ENCODE data around the gene PIGQ.

The PIGQ gene

GRCh38 chr16:619476-620100 is 49.8 kb downstream of the PIGQ start:
- Histone ChIP-seq H3K36me3 (ENCODE audit: control insufficient read depth, insufficient read depth, low read length) (no peaks in the 10 kb centered on the region), H3K4me1 (ENCODE audit: control insufficient read depth, insufficient read depth, low read length) (peaks cover 23% of the 10 kb centered on the region), H3K9me3 (ENCODE audit: control insufficient read depth, low read length) (no peaks in the 10 kb centered on the region), H3K27me3 (ENCODE audit: control insufficient read depth, insufficient read depth, low read length) (no peaks in the 10 kb centered on the region), H3K4me3 (ENCODE audit: low read length) (no peak overlapping the region), H3K9ac (ENCODE audit: low read length) (no peak overlapping the region)

GRCh38 chr16:620700-621525 is 51.1 kb downstream of the PIGQ start:
- Histone ChIP-seq H3K9me3 (ENCODE audit: control insufficient read depth, low read length) (no peaks in the 10 kb centered on the region), H3K27me3 (ENCODE audit: control insufficient read depth, insufficient read depth, low read length) (no peaks in the 10 kb centered on the region), H3K9ac (ENCODE audit: low read length) (no peak overlapping the region), H3K4me1 (ENCODE audit: control insufficient read depth, insufficient read depth, low read length) (peaks cover 23% of the 10 kb centered on the region), H3K36me3 (ENCODE audit: control insufficient read depth, insufficient read depth, low read length) (peaks cover 3% of the 10 kb centered on the region), H3K4me3 (ENCODE audit: low read length) (no peak overlapping the region)

GRCh38 chr16:621526-622105 is 51.8 kb downstream of the PIGQ start:
- Histone ChIP-seq H3K36me3 (ENCODE audit: control insufficient read depth, insufficient read depth, low read length) (peaks cover 10% of the 10 kb centered on the region), H3K27me3 (ENCODE audit: control insufficient read depth, insufficient read depth, low read length) (no peaks in the 10 kb centered on the region), H3K9ac (ENCODE audit: low read length) (no peak overlapping the region), H3K4me3 (ENCODE audit: low read length) (no peak overlapping the region), H3K4me1 (ENCODE audit: control insufficient read depth, insufficient read depth, low read length) (peaks cover 19% of the 10 kb centered on the region), H3K9me3 (ENCODE audit: control insufficient read depth, low read length) (no peaks in the 10 kb centered on the region)

- Histone ChIP-seq H3K9ac (ENCODE audit: low read length) (no peak overlapping the region), H3K27me3 (ENCODE audit: control insufficient read depth, insufficient read depth, low read length) (no peaks in the 10 kb centered on the region), H3K4me3 (ENCODE audit: low read length) (no peak overlapping the region), H3K9me3 (ENCODE audit: control insufficient read depth, low read length) (no peaks in the 10 kb centered on the region), H3K4me1 (ENCODE audit: control insufficient read depth, insufficient read depth, low read length) (peaks cover 20% of the 10 kb centered on the region), H3K36me3 (ENCODE audit: control insufficient read depth, insufficient read depth, low read length) (peaks cover 10% of the 10 kb centered on the region)
Observed at GRCh38 chr16:622920-623280, 53.1 kb downstream of the PIGQ start.

- Histone ChIP-seq H3K4me1 (ENCODE audit: control insufficient read depth, insufficient read depth, low read length) (peaks cover 20% of the 10 kb centered on the region), H3K4me3 (ENCODE audit: low read length) (no peak overlapping the region), H3K36me3 (ENCODE audit: control insufficient read depth, insufficient read depth, low read length) (peaks cover 10% of the 10 kb centered on the region), H3K9ac (ENCODE audit: low read length) (no peak overlapping the region), H3K27me3 (ENCODE audit: control insufficient read depth, insufficient read depth, low read length) (no peaks in the 10 kb centered on the region), H3K9me3 (ENCODE audit: control insufficient read depth, low read length) (no peaks in the 10 kb centered on the region)
Observed at GRCh38 chr16:624526-625070, 54.8 kb downstream of the PIGQ start.

- Histone ChIP-seq H3K27me3 (ENCODE audit: control insufficient read depth, insufficient read depth, low read length) (no peaks in the 10 kb centered on the region), H3K36me3 (ENCODE audit: control insufficient read depth, insufficient read depth, low read length) (peaks cover 10% of the 10 kb centered on the region), H3K4me3 (ENCODE audit: low read length) (no peak overlapping the region), H3K9me3 (ENCODE audit: control insufficient read depth, low read length) (no peaks in the 10 kb centered on the region), H3K4me1 (ENCODE audit: control insufficient read depth, insufficient read depth, low read length) (peaks cover 25% of the 10 kb centered on the region), H3K9ac (ENCODE audit: low read length) (no peak overlapping the region)
Observed at GRCh38 chr16:625117-625976, 55.6 kb downstream of the PIGQ start.

- Histone ChIP-seq H3K36me3 (ENCODE audit: control insufficient read depth, insufficient read depth, low read length) (peaks cover 10% of the 10 kb centered on the region), H3K27me3 (ENCODE audit: control insufficient read depth, insufficient read depth, low read length) (no peaks in the 10 kb centered on the region), H3K9me3 (ENCODE audit: control insufficient read depth, low read length) (no peaks in the 10 kb centered on the region), H3K9ac (ENCODE audit: low read length) (no peak overlapping the region), H3K4me3 (ENCODE audit: low read length) (no peak overlapping the region), H3K4me1 (ENCODE audit: control insufficient read depth, insufficient read depth, low read length) (peaks cover 34% of the 10 kb centered on the region)
Observed at GRCh38 chr16:625977-626765, 56.4 kb downstream of the PIGQ start.

- Histone ChIP-seq H3K4me3 (ENCODE audit: low read length) (no peak overlapping the region), H3K27me3 (ENCODE audit: control insufficient read depth, insufficient read depth, low read length) (no peaks in the 10 kb centered on the region)
Observed at GRCh38 chr16:626787-627453, 57.2 kb downstream of the PIGQ start.

GRCh38 chr16:627454-628239 is 57.9 kb downstream of the PIGQ start:
- no peaks in the 10 kb centered on the region for H3K27me3 ChIP-seq (ENCODE audit: control insufficient read depth, insufficient read depth, low read length)
- H3K4me3 ChIP-seq (ENCODE audit: low read length) = no peak overlapping the region
- peaks cover 10% of the 10 kb centered on the region for H3K36me3 ChIP-seq (ENCODE audit: control insufficient read depth, insufficient read depth, low read length)
- no peak overlapping the region for H3K9ac ChIP-seq (ENCODE audit: low read length)
- peaks cover 24% of the 10 kb centered on the region for H3K4me1 ChIP-seq (ENCODE audit: control insufficient read depth, insufficient read depth, low read length)
- no peaks in the 10 kb centered on the region for H3K9me3 ChIP-seq (ENCODE audit: control insufficient read depth, low read length)

More at GRCh38 chr16:626787-627453, 57.2 kb downstream of the PIGQ start:
- no peaks in the 10 kb centered on the region for H3K9me3 ChIP-seq (ENCODE audit: control insufficient read depth, low read length)
- H3K4me1 ChIP-seq (ENCODE audit: control insufficient read depth, insufficient read depth, low read length) = peaks cover 29% of the 10 kb centered on the region
- no peak overlapping the region for H3K9ac ChIP-seq (ENCODE audit: low read length)
- peaks cover 10% of the 10 kb centered on the region for H3K36me3 ChIP-seq (ENCODE audit: control insufficient read depth, insufficient read depth, low read length)

GRCh38 chr16:628321-629061 is 58.7 kb downstream of the PIGQ start:
- Histone ChIP-seq H3K4me1 (ENCODE audit: control insufficient read depth, insufficient read depth, low read length) (peaks cover 24% of the 10 kb centered on the region), H3K36me3 (ENCODE audit: control insufficient read depth, insufficient read depth, low read length) (peaks cover 10% of the 10 kb centered on the region), H3K27me3 (ENCODE audit: control insufficient read depth, insufficient read depth, low read length) (no peaks in the 10 kb centered on the region), H3K9ac (ENCODE audit: low read length) (no peak overlapping the region), H3K9me3 (ENCODE audit: control insufficient read depth, low read length) (no peaks in the 10 kb centered on the region), H3K4me3 (ENCODE audit: low read length) (no peak overlapping the region)

Data from mucosa of stomach (tissue), 1 donor.